ENCODE data around the gene E2F3.

The E2F3 gene

GRCh38 chr6:20436719-20437118 lies 35.0 kb downstream of the E2F3 start:
- TF ChIP-seq CTCF (IDR thresholded peaks at IDR 0.05; ENCODE audit: control insufficient read depth, insufficient read depth, low read depth, low read length, missing control alignments): no peak
- DNase-seq (ENCODE audit: low read depth): no peak
- H3K4me3 ChIP-seq (ENCODE audit: control insufficient read depth, low read depth, low read length): no peak overlapping the region

GRCh38 chr6:20437639-20438038 lies 36.0 kb downstream of the E2F3 start:
- TF ChIP-seq CTCF (IDR thresholded peaks at IDR 0.05; ENCODE audit: control insufficient read depth, insufficient read depth, low read depth, low read length, missing control alignments): no peak

GRCh38 chr6:20438462-20439070 lies 36.9 kb downstream of the E2F3 start:
- H3K4me3 ChIP-seq (ENCODE audit: control insufficient read depth, low read depth, low read length): no peak overlapping the region
- no peak for TF ChIP-seq CTCF (IDR thresholded peaks at IDR 0.05; ENCODE audit: control insufficient read depth, insufficient read depth, low read depth, low read length, missing control alignments)
- DNase-seq (ENCODE audit: low read depth): no peak

More at GRCh38 chr6:20437639-20438038, 36.0 kb downstream of the E2F3 start:
- no peak for DNase-seq (ENCODE audit: low read depth)
- H3K4me3 ChIP-seq (ENCODE audit: control insufficient read depth, low read depth, low read length): no peak overlapping the region

DNA sequence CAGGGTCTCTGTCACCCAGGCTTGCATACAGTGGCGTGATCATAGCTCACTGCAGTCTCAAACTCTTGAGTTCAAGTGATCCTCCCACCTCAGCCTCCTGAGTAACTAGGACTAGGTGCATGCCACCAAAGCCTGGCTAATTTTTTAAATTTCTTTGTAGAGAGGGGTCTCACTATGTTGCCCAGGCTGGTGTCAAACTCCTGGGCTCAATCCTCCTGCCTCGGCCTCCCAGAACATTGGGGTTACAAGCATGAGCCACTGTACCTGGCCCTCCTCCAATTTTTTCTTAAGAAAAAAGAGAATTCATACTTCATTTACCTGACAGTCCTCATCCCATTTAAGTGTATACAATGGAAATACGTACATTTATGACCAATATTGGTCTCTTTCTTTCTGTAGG lies 37.9 kb downstream of the E2F3 start:
- DNase-seq (ENCODE audit: low read depth): no peak

DNA sequence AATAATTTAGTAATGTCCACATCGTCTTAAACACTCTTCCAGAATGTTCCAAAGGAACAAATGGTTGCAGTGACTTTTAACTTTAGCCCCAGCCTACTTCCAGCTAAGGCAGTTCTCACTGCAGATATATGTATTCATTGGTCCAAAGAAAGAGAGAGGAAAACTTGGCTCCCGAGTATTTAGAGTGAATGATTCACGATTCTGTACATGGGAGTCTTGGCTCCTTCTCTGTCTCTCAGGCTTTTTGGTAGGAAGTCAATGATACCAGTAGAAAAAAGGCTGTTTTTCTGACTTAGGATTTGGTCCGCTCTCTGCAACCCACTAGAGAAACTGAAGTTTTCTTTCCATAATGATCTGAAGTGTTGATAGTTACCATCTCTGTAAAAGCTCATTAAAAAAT lies 38.6 kb downstream of the E2F3 start:
- H3K4me3 ChIP-seq (ENCODE audit: control insufficient read depth, low read depth, low read length): no peak overlapping the region
- DNase-seq (ENCODE audit: low read depth): no peak
- no peak for TF ChIP-seq CTCF (IDR thresholded peaks at IDR 0.05; ENCODE audit: control insufficient read depth, insufficient read depth, low read depth, low read length, missing control alignments)

More for the DNA sequence above, 37.9 kb downstream of the E2F3 start:
- TF ChIP-seq CTCF (IDR thresholded peaks at IDR 0.05; ENCODE audit: control insufficient read depth, insufficient read depth, low read depth, low read length, missing control alignments): no peak
- no peak overlapping the region for H3K4me3 ChIP-seq (ENCODE audit: control insufficient read depth, low read depth, low read length)

DNA sequence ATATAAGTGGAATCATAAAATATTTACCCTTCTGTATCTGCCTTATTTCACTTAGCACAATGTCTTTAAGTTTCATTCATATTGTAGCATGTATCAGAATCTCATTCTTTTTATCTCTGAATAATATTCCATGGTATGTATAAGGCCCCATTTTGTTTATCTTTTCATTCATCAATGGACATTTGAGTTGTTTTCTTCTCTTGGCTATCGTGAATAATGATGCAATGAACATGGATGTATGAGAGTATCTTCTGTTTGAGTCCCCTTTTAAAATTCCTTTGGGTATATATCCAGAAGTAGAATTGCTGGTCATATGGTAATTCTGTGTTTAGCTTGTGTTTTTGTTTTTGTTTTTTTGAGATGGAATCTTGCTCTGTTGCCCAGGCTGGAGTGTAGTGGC lies 39.6 kb downstream of the E2F3 start:
- no peak for DNase-seq (ENCODE audit: low read depth)
- TF ChIP-seq CTCF (IDR thresholded peaks at IDR 0.05; ENCODE audit: control insufficient read depth, insufficient read depth, low read depth, low read length, missing control alignments): no peak

GRCh38 chr6:20441921-20442320 lies 40.2 kb downstream of the E2F3 start:
- H3K4me3 ChIP-seq (ENCODE audit: control insufficient read depth, low read depth, low read length): no peak overlapping the region
- DNase-seq (ENCODE audit: low read depth): no peak
- TF ChIP-seq CTCF (IDR thresholded peaks at IDR 0.05; ENCODE audit: control insufficient read depth, insufficient read depth, low read depth, low read length, missing control alignments): no peak

More for the DNA sequence above, 39.6 kb downstream of the E2F3 start:
- no peak overlapping the region for H3K4me3 ChIP-seq (ENCODE audit: control insufficient read depth, low read depth, low read length)

Data from AG09309 (cell line).